ENCODE measurements around the gene HIBADH.
"Not testable (repeated sequence)": the region's sequence is repeated elsewhere in the genome, so short reads cannot be mapped to it uniquely, and the experiment has no call there.

HIBADH gene

DNA sequence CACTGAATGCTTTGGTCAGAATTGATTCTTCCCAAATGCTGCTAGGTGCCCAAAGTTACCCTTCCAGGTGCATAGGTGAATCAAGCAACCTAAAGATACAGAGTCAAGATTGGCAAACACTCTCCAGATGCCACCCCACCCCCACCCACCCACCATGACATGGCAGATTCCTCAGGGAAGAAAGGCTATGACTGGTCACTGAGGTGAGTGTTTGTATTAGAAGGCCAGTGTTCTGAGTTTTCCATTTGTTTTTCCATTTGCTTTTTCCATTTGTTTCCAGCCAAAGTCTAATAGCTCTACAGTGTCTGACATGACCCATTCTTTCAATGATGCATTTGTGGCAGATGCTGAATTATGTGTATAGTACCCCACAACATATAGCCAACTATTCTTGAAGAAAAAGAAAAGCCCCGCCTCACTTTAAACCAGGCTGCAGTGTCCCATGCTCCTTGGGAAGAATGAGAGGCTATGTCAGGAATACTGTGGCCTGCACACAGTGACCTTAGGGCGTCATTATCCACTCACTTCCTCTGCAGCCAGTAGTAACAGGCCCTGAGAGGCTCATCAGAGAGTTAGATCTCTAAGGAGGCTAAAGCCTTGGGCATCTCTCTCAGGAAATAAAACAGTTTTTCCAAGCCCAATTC lies 16.1 kb upstream of the HIBADH start:
- FAIRE-seq: no peak

DNA sequence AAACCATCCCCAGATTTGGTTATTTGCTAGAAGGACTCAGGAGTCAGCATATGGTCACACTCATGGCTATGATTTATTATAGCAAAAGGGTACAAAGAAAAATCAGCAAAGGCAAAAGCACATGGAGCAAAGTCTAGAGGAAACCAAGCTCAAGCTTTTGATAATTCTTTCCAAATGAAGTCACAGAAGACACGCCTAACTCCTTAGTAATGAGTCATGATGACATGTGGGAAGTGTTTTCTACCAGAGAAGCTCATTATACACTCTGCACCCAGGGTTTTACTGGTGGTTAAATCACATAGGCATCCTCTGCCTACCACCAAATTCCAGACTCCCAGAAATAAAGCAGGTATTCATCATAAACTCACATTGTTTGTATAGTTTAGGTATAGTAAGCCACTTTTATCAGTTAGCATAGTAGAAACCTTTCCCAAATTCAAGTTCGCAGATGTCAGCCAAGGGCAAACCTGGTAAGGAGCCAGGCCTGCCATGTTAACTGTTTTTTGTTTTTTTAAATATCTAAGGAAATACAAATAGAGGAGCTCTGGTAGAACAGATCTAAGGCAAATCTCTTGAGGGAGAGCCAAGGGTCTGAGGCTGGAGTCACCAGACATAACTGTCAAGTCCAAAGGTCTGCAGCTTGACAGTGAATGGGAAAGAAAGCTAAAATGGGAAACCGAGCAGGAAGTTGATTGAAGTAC lies 15.4 kb upstream of the HIBADH start:
- FAIRE-seq: no peak

DNA sequence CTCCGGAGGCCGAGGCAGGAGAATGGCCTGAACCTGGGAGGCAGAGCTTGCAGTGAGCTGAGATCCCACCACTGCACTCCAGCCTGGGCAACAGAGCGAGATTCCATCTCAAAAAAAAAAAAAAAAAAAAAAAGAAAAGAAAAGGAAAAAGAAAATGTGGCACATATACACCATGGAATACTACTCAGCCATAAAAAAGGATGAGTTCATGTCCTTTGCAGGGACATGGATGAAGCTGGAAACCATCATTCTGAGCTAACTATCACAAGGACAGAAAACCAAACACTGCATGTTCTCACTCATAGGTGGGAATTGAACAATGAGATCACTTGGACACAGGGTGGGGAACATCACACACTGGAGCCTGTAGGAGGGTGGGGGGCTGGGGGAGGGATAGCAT lies 11.4 kb upstream of the HIBADH start:
- FAIRE-seq: not testable (repeated sequence)

DNA sequence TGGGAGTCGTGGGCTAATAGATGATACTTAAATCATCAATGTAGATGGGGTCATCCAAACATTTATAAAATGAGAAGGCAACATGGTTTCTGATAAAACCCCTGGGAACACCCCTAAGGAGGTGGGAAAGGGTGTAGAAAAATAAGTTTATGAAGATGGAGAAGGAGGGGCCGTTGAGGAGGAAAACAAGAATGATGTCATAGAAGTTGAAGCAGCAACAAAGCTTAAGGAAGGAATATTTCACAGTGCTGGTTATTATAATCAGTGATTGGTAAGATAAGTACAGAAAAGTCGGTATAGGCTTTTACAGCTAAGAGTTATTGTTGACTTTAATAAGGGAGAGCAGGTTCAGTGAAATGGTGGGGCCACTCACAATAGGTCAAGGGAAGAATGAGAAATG lies 9.0 kb upstream of the HIBADH start:
- no peak for FAIRE-seq

DNA sequence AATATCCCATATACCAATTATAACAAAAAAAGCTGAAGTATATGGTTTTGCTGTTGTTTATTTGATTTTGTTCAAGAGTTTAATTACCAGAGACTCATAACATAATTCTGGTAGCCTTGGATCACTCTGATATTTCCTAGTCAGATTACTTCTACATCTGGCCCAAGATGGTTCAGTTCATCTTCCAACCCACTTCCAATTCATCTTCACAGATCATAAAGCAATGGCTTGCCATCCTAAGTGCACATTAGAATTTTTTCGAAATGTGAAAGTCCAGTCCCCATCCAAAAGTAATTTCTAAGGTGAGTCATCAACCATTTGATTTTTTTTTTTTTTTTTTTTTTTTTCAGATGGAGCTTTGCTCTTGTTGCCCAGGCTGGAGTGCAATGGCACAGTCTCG lies 8.0 kb upstream of the HIBADH start:
- no peak for FAIRE-seq

DNA sequence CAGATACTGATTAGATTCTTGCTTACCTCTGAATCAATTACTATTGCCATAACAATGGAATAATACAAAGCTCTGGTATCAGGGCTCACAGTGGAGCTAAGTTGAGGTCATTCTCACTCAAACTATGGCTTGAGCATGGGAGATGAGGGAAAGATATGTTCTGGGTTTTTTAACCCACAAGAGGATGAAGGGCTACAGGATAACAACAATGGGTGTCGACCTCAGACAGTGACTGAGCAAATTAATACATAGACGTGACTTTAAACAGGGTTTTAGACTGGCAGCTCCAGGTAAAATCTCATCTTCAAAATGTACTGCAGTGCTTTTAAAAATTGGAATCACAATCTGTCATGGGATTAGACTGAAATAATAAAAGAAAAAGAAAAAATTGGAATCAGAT lies 7.5 kb upstream of the HIBADH start:
- no peak for FAIRE-seq

DNA sequence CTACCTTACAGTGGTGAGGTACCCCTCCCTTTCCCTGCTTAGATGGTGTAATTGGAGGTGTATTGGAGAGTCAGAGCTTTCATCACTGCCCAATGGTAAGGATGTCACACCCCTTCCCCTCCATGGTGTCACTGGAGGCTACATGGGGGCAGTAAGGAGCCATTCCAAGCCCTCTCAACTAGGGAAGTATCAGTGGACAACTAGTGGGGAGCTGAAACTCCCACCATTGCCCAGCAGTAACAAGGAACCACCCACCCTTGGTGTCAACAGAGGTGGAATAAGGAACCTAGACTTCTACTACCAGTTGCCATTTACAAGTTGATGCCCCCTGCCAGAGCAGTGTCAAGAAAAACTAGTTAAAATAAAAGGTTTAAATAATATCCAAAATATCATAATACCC lies 2.8 kb upstream of the HIBADH start:
- FAIRE-seq: no peak

DNA sequence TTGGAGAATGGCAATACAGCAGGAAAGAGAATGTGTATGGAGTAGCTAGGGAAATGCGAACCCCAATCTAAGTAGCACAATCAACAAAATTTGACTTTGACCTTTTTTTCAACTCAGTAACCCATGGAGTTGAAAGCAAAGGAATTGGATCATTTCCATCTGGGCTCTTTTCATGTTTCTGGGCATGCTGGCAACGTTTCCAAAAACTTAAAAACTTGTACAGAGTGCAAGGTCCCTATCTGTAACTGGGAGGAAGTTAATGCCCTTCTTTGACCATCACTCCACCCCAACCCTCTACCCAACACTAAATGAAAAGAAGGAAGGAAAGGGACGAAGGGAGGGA lies 1.3 kb upstream of the HIBADH start:
- FAIRE-seq: no peak

DNA sequence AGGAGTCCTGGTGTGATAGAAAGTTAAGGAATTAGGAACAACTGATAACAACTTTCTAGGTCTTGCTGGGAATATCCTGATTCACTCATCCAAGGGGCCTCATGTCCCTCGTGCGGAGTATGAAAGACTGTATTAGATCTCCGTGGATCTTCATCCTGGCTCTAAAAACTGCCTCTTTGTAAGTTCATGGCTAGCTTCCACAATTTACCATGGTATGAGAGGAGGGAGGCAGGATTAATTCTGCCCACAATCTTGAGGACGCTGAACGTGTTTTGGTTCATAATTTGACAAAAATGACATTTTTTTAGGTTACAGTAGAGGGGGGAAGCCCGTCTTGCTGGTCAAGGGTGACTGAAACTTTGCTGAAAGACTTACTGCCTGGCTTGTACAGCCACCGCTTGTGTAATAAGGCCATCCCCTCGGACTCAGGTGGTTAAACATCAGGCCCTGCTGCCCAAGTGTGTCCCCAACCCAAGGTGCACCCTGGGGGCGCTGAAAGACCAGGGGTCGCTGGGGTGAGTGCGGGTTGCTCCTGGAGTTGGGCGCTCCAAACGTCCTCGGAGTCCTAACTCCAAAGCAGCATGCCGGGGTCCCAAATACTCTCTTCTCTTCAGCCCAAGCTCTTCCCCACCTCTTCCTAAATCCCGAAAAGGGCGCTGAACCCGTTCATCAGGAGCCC lies 733 bp downstream of the HIBADH start:
- FAIRE-seq: no peak

DNA sequence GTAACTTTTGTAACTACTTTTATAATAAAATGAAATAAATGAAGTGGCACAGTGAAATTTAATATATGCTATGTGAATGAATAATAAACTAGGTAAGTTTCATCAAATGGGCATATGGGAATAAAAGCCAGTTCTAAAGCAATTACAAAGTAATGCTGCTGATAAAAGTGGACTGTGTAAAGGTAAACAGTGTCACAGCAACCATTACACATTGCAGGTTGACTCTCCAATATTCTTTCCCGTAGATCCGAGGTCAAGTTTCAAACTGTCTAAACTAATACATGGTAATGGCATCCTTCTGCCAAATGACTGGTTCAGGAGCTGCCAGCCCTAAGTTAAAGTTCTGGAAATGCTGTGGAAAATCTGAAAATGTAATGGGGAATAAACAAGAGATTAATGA lies 6.0 kb downstream of the HIBADH start:
- FAIRE-seq: no peak

DNA sequence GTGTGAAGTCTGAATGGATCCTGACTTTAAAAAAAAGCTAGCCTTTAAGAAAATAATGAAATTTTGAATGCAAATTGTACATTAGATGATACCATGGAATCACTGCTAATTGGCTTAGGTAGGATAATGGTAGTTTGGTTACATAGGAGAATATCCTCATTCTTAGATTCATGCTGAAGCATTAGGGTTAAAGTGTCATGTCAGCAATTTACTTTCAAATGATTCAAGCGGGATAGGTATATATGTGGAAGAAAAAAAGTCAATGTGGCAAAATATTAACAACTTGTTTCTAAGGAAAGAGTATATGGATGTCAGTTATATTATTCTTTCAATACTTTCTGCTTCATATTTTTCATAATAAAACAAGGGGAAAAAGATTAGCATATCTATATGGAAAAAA lies 7.5 kb downstream of the HIBADH start:
- FAIRE-seq: no peak

DNA sequence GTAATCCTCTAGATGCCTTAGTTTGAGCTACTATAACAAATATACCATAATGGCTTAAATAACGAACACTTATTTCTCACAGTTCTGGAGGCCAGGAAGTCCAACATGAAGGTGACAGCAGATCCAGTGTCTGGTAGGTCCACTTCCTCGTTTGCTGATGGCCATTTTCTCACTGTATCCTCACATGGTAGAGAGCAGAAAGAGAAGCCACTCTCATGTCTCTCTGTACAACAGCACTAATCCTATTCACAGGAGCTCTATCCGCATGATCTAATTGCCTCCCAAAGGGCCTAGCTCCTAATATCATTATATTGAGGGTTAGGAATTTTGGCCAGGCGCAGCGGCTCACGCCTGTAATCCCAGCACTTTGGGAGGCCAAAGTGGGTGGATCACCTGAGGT lies 10.2 kb downstream of the HIBADH start:
- no peak for FAIRE-seq

DNA sequence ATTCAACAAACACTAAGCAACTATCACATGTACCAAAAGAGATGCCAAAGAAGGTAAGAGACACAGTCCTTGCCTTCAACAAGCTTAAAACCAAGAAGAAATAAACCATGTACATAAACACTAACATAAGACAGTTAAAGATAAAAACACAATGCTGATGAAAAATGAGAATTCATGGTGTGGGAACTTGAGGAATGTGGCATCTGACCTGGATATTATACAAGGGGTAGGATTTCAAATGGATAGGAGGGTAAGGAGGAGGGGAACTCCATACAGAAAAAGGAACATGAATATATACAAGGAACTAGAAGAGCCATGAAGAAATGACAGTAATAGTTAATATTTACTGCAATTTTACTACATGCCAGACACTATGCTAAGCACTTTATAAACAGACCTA lies 11.0 kb downstream of the HIBADH start:
- FAIRE-seq: no peak

DNA sequence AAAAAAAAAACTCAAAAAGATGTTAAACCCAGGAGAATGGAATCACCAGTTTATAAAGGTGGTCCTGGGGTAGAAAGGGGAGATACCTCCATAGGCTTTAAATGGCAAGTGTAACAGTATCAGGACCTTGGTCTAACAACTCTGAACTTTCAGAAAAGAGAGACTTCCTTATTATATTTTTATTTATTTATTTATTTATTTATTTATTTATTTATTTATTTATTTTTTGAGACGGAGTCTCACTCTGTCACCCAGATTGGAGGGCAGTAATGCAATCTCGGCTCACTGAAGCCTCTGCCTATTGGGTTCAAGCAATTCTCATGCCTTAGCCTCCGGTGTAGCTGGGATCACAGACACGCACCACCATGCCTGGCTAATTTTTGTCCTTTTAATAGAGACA lies 12.4 kb downstream of the HIBADH start:
- no peak for FAIRE-seq

DNA sequence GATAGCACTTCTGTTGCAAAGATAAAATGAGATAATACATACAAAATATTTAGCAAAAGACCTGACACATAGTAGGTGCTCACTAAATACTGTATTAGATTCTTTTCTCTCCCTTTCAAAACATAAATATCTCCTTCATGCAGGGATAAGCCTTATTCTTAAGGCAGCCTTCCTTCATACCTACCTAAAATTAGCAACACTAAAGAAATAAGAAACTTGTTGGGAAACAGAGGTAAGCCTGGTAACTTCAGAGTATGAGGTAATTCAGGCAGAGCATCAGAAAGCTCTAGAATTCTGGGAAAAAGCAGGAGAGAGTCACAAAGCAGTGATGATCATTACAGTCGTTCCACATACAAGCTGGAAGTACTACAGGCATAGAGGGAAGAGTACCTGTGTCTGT lies 15.2 kb downstream of the HIBADH start:
- FAIRE-seq: no peak

DNA sequence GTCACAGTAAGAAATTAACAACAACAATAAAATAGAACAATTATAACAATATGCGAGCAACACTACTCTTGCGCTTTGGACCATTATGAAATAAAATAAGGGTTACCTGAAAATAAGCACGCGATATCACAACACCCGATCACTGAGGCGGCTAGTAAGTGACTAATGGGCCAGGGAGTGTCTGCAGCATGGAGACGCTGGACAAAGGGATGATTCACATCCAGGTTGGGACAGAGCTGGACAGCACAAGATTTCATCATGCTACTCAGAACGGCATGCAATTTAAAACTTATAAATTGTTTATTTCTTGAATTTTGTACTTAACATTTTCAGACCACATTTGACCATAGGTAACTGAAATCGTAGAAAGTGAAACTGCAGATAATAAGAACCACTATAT lies 15.6 kb downstream of the HIBADH start:
- no peak for FAIRE-seq

DNA sequence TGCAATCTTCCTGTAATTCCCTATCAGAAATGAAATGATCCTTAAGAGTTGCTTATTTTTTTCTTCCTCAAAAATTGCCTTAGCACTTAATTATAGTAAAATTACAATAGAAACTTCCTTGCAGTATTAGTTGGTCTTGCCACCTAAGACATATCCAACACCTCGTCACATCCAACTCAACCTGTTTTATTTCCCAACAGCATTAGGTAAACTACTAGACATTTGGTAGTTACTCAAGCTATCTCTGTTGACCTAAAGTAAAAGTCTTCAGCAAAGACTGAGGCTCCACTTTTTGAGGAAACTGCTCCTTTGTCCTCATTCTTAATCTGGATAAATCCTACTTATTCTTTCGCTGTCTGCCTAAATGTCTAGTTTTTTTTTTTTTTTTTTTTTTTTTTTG lies 20.4 kb downstream of the HIBADH start:
- no peak for FAIRE-seq

DNA sequence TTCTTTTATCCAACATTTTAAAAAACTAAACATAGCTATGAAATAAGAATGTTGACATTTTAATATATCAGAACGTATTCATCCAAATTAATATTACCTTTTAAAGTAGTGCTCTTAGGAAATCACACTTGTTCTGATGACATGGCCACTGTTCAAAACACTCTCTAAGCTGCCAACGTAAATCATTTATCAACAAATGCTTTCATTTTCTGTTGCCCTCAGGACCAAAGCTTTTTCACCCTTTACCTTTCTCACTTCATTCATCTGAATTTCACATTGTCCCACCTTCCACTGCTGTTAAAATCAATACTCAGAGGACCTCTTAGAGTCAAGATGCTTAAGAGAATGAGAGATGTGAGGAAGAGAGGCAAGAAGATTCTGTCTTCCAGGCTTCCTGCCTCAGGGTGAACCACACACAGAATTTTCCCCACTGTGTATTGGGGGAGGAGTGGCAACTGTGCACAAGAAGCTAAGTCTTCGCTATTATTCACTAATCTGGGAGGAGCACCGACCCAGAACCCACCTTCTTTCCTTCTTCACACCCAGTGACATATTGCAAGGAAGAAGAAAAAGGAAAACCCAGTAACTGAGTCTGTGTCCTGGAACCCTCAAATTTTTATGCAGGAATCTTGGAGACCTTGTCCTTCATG lies 21.0 kb downstream of the HIBADH start:
- no peak for FAIRE-seq

DNA sequence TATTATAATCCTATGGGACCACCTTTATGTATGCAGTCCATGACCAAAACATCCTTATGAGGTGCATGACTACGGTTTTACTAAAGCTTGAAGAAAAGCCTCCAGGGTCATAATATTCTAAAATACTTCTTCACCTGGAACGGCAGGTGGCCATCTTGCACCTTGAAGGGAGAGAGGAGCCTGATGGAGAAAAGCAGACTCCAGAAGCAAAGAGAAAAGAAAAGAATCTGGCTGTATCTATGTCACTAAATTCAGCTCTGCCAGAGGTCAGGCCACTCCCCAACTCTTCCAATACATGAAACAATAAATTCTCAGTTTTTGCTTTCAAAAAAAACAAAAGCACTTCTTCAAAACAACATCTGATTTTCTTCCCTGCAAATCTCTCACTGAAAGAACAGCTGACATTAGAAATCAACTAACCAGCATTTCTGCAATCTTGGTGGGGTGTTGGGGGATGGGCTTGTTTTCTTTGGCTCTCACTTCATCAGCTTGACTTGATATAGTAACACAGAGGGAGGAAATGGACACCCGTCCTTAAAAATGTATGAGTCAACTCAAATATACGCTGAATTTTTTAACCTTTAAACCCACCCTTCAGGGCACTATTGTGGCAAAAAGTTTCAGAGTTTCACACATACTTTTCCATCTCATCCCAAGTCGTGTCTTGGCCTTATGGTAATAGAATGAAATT lies 21.7 kb downstream of the HIBADH start:
- FAIRE-seq: no peak

DNA sequence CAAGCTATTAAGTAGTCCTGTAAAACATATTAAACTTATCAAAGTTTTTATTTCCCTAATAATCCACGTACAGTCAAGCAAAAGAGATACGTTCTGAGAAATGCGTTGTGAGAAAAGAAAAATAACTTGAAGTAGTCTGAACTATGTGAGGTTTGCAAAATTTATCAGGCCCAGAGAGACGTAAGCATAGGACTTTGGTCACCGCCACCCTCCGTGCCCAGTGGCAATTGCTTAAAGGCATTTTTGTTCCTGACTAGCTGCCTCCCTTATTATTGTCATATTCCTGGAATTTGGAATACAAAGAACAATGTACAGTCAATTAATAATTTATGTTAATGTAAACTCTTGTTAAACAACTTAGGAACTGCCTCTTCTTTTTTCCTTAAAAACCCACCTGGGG lies 22.8 kb downstream of the HIBADH start:
- no peak for FAIRE-seq

DNA sequence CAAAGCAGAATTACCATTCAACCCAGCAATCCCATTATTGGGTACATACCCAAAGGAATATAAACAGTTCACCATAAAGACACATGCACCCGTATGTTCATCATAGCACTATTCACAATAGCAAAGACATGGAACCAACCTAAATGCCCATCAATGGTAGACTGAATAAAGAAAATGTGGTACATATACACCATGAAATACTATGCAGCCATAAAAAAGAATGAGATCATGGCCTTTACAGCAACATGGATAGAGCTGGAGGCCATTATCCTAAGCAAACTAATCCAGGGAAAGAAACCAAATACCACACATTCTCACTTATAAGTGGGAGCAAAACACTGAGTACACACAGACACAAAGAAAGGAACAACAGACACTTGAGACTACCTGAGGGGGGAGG lies 23.6 kb downstream of the HIBADH start:
- not testable (repeated sequence) for FAIRE-seq

DNA sequence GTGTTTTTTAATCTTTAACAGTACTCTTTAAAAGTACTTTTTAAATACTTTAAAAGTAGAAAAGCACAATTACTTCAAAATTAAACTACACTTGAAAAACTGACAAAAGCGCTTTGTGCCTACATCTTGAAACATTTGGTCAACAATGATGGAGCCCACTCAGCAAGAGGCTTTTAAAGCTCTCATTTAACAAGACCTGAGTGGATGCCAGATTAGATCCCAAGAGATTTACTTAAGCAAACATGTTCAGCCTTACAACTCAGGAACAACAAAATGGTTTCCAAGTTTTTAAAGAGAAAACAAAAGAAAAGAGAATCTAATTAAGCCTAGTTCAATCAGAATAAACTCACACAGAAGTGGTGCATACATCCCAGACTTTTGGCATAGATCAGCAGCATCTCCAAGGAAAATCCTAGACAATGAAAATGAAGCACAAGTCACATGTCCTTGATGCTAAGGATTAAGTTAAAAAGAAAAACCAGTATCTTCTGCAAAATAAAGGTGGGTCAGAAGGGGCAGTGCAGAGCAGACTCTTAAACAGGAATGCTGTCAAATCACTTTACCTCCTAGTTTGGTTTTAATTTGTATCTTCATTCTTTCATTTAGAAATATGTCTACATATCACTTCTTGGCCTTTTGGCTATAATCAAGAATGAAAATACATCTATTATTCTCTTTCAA lies 26.2 kb downstream of the HIBADH start:
- no peak for FAIRE-seq

DNA sequence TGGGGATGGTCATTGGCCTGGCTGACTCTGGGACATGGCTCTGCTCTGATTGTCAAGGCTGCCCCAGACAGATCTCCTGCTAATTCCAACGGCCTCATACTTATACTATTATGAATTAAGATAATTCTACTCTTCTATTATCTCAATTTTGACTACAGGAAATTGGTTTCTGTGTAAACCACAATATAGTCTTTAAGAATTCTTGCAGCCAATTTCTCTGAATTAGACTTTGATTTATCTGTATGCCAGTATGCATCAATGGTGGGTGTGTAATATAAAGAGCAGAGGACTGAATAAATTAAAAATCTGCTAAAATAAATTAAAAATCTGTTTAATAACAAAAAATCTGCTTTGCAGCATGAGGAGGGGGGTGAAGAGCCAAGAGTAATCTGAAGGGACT lies 27.0 kb downstream of the HIBADH start:
- FAIRE-seq: no peak

All from colon (tissue), 2 donors.